ENCODE data around the gene IL17RE.

The IL17RE gene

GRCh38 chr3:9951962-9952805, 49.5 kb downstream of the IL17RE start, which contains the start of gene PRRT3:
Gene PRRT3, minus strand, starts transcription at chr3:9952408. Its CDS starts 2,293 bp downstream, at chr3:9950115.
- peak; percentile 23 for DNase-seq (ENCODE audit: low read depth)

- no peak for DNase-seq (ENCODE audit: low read depth)
Observed at GRCh38 chr3:9955067-9955502, 52.4 kb downstream of the IL17RE start.

- no peak for DNase-seq (ENCODE audit: low read depth)
Observed at GRCh38 chr3:9955611-9956352, 53.1 kb downstream of the IL17RE start.

- no peak for DNase-seq (ENCODE audit: low read depth)
Observed at GRCh38 chr3:9957214-9957613, 54.6 kb downstream of the IL17RE start.

- no peak for DNase-seq (ENCODE audit: low read depth)
Observed at GRCh38 chr3:9965200-9965875, 62.7 kb downstream of the IL17RE start.
